PFSK-1 (cell line): ENCODE measurements around the gene LOXHD1.

Source experiments
- POLR2AphosphoS5 ChIP-seq: IDR thresholded peaks from 2 replicates; pipeline ENCODE4 v1.6.1; 2012; ENCODE audit warnings: low read depth, mild to moderate bottlenecking, control low read depth, low read length, moderate library complexity
- SIN3A ChIP-seq: IDR thresholded peaks from 2 replicates; pipeline ENCODE4 v1.6.1; 2012; ENCODE audit warnings: mild to moderate bottlenecking, low read length, moderate library complexity, borderline replicate concordance; ENCODE audit not compliant: insufficient read depth

DNA sequence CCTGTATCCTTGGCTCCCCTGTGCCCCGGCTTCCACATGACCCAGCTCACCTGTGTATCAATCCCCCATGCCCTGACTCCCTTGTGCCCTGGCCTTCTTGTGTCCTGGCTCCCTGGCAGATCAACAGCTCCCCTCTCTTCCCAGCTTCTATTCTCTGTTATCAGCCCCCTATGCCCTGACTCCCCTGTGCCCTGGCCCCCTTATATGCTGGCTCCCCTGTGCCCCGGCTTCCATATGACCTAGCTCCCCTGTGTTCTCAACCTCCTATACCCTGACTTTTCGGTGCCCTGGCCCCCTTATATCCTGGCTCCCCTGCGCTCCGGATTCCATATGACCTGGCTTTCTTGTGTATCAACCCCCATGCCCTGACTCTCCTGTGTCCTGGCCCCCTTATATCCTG lies 209.2 kb downstream of the LOXHD1 start:
- no peak for TF ChIP-seq SIN3A
- no peak for TF ChIP-seq POLR2AphosphoS5
